NCI-H510A treated with DMSO at 0.1 percent for 48 hours (cell line): ENCODE results near the gene SLC24A3.

Experiments used
- DNase-seq: peaks from one replicate; lab custom pipeline; 2025; lab: John Stamatoyannopoulos, UW

SLC24A3 gene

GRCh38 chr20:19392344-19393130 is 180.1 kb downstream of the SLC24A3 start:
- no peak for DNase-seq

- DNase-seq: peak; percentile 52
These were observed 184.1 kb downstream of the SLC24A3 start for GRCh38 chr20:19396460-19397081.

GRCh38 chr20:19397226-19397625 is 184.8 kb downstream of the SLC24A3 start:
- DNase-seq: no peak

GRCh38 chr20:19397666-19398065 is 185.2 kb downstream of the SLC24A3 start:
- peak; percentile 29 for DNase-seq

- no peak for DNase-seq
These were observed 188.7 kb downstream of the SLC24A3 start for GRCh38 chr20:19401096-19401495.

GRCh38 chr20:19403549-19403948 is 191.1 kb downstream of the SLC24A3 start:
- no peak for DNase-seq

GRCh38 chr20:19404826-19405225 is 192.4 kb downstream of the SLC24A3 start:
- DNase-seq: no peak

- no peak for DNase-seq
These were observed 193.5 kb downstream of the SLC24A3 start for GRCh38 chr20:19405958-19406357.

GRCh38 chr20:19406381-19406780 is 193.9 kb downstream of the SLC24A3 start:
- DNase-seq: no peak

GRCh38 chr20:19407196-19407595 is 194.8 kb downstream of the SLC24A3 start:
- DNase-seq: no peak

GRCh38 chr20:19407736-19408135 is 195.3 kb downstream of the SLC24A3 start:
- DNase-seq: no peak

GRCh38 chr20:19408971-19409370 is 196.5 kb downstream of the SLC24A3 start:
- no peak for DNase-seq

- no peak for DNase-seq
These were observed 199.4 kb downstream of the SLC24A3 start for GRCh38 chr20:19411811-19412210.

GRCh38 chr20:19412254-19412653 is 199.8 kb downstream of the SLC24A3 start:
- DNase-seq: no peak

- DNase-seq: no peak
These were observed 202.2 kb downstream of the SLC24A3 start for GRCh38 chr20:19414600-19414999.

GRCh38 chr20:19415786-19416185 is 203.3 kb downstream of the SLC24A3 start:
- DNase-seq: no peak

GRCh38 chr20:19416627-19417026 is 204.2 kb downstream of the SLC24A3 start:
- DNase-seq: no peak

- DNase-seq: no peak
These were observed 207.0 kb downstream of the SLC24A3 start for GRCh38 chr20:19419396-19419795.

GRCh38 chr20:19423097-19423899 is 210.9 kb downstream of the SLC24A3 start:
- DNase-seq: no peak

GRCh38 chr20:19423900-19424620 is 211.6 kb downstream of the SLC24A3 start:
- DNase-seq: no peak

- DNase-seq: no peak
These were observed 213.9 kb downstream of the SLC24A3 start for GRCh38 chr20:19426356-19426755.

GRCh38 chr20:19427480-19427879 is 215.0 kb downstream of the SLC24A3 start:
- no peak for DNase-seq
